Stomach (tissue), 9 donors: ENCODE data around the gene IFNK. TPM values are rescaled to one million over a fixed set of nuclear protein-coding genes. Genes with fewer than 3 reads are reported as not detected.
A peak's percentile ranks its signal among the peaks of the same experiment; 100 is the strongest.

Experiments used
- DNase-seq, 2 donors: peaks; one replicate each; pipeline versions ENCODE4 v3.0.0 to v3.0.0-alpha.2; 2013 to 2019
- H3K27ac ChIP-seq, 5 donors: fragments of 200-600 bp in 4 of 5; sonication (generic) in 4 of 5; one replicate each; pipeline ENCODE4 v1.5.1; 2013 to 2019; ENCODE audit warnings: mild to moderate bottlenecking in 1 of 5, moderate library complexity in 1 of 5
- H3K27me3 ChIP-seq, 3 donors: fragments of 200-600 bp; sonication (generic); one replicate each; pipeline ENCODE4 v1.5.1; 2017 to 2019; ENCODE audit warnings: mixed run types in 1 of 3
- H3K36me3 ChIP-seq, 4 donors: fragments of 200-600 bp; sonication (generic); 1 replicate in 3 of 4; 2 replicates in 1 of 4; pipeline ENCODE4 v1.5.1; 2016 to 2019
- H3K4me1 ChIP-seq, 4 donors: fragments of 200-600 bp; sonication (generic); one replicate each; pipeline ENCODE4 v1.5.1; 2016 to 2019
- H3K4me3 ChIP-seq, 4 donors: fragments of 200-600 bp; sonication (generic) in 3 of 4; one replicate each; pipeline ENCODE4 v1.5.1; 2016 to 2019; ENCODE audit warnings: mild to moderate bottlenecking in 1 of 4
- H3K9me3 ChIP-seq, 4 donors: fragments of 200-600 bp; sonication (generic); one replicate each; pipeline ENCODE4 v1.5.1; 2016 to 2019
- CTCF ChIP-seq, 7 experiments: fragments of 450-650 bp in 4 of 7; fragments of 200-600 bp in 3 of 7; sonication (generic) in 3 of 7; IDR thresholded peaks; one replicate each; pipeline ENCODE4 v1.5.1; 2016 to 2019; ENCODE audit warnings: antibody characterized with exemption in 7 of 7, control low read depth in 2 of 7, mild to moderate bottlenecking in 1 of 7
- EP300 ChIP-seq: sonication (generic); formaldehyde crosslinking; IDR thresholded peaks from one replicate; pipeline ENCODE4 v1.6.1; 2017; ENCODE audit warnings: antibody characterized with exemption
- POLR2A ChIP-seq, 4 donors: fragments of 450-650 bp; IDR thresholded peaks; one replicate each; pipeline ENCODE4 v1.6.1; 2016; ENCODE audit warnings: antibody characterized with exemption in 4 of 4, control low read depth in 2 of 4, mild to moderate bottlenecking in 1 of 4, moderate library complexity in 1 of 4
- POLR2AphosphoS5 ChIP-seq, 3 donors: sonication (generic); formaldehyde crosslinking; IDR thresholded peaks; one replicate each; pipeline ENCODE4 v1.6.1; 2016; ENCODE audit warnings: antibody characterized with exemption in 3 of 3
- WGBS, 5 donors: extraction: QIAGEN DNeasy Blood & Tissue Kit in 3 of 5; methylation state at CpG; one replicate each; pipeline versions ENCODE4 v1.1.5 to v1.1.7; 2013 to 2018; 5-methylcytosine and 5-hydroxymethylcytosine counted together
- intact Hi-C: fragments of 100-400 bp; cut with DNase I; formaldehyde crosslinking; loops from one replicate; pipeline ENCODE4 v1.15.1; 2023; ENCODE audit warnings: low total_unique reads
- polyA plus RNA-seq, 3 donors: library from polyadenylated mRNA; stranded (reverse); fragments of 200-250 nt; gene quantifications; one replicate each; pipeline ENCODE4 v1.2.3, GENCODE V29; 2013
- total RNA-seq, 5 donors: library from RNA; depleted of rRNA; stranded (reverse); fragments of >200 nt; gene quantifications; one replicate each; pipeline versions ENCODE4 v1.1.0 to v1.2.3, GENCODE V29; 2014 to 2016
- donor health status: healthy with polysubstance abuse.
- donor health status: Bipolar disorder and iron deficiency.
- donor health status: healthy.

The IFNK gene
- total and polyA plus RNA-seq, 8 donors = not detected

GRCh38 chr9:27510780-27511179 lies 13.3 kb upstream of the IFNK start:
- Histone ChIP-seq H3K4me3 (no peak overlapping the region), H3K9me3 (no peaks in the 10 kb centered on the region), H3K36me3 (peaks cover 0 to 5% (median 0%) of the 10 kb centered on the region in 4 donors), H3K27ac (no peak overlapping the region), H3K4me1 (peaks cover 0 to 13% (median 0%) of the 10 kb centered on the region in 4 donors), H3K27me3 (no peaks in the 10 kb centered on the region)
- intact Hi-C loops = no loop called here
- no peak for TF ChIP-seq POLR2AphosphoS5 (IDR thresholded peaks at IDR 0.05)
- TF ChIP-seq CTCF (IDR thresholded peaks at IDR 0.05) = no peak
- TF ChIP-seq POLR2A (IDR thresholded peaks at IDR 0.05) = no peak
- no peak for TF ChIP-seq EP300
- no peak for DNase-seq
- WGBS, 5 donors = 42 to 70% (median 53%) methylated on average over 2 of the region's 2 CpGs

- no peak overlapping the region for H3K27ac ChIP-seq
- H3K27me3 ChIP-seq = no peaks in the 10 kb centered on the region
- intact Hi-C loops = no loop called here
- 90 to 100% (median 95%) methylated on average over 2 of the region's 2 CpGs for WGBS, 5 donors
- no peak for TF ChIP-seq CTCF (IDR thresholded peaks at IDR 0.05)
- no peak for TF ChIP-seq POLR2AphosphoS5 (IDR thresholded peaks at IDR 0.05)
- TF ChIP-seq POLR2A (IDR thresholded peaks at IDR 0.05) = no peak
- no peak for TF ChIP-seq EP300
- peaks cover 0 to 13% (median 0%) of the 10 kb centered on the region in 4 donors for H3K4me1 ChIP-seq
- no peak for DNase-seq
- peaks cover 0 to 5% (median 0%) of the 10 kb centered on the region in 4 donors for H3K36me3 ChIP-seq
- H3K4me3 ChIP-seq = no peak overlapping the region
- no peaks in the 10 kb centered on the region for H3K9me3 ChIP-seq
Measured at GRCh38 chr9:27511771-27512170, 12.3 kb upstream of the IFNK start.

GRCh38 chr9:27514551-27514950 lies 9.5 kb upstream of the IFNK start:
- H3K9me3 ChIP-seq = no peaks in the 10 kb centered on the region
- H3K4me3 ChIP-seq = no peak overlapping the region
- H3K27me3 ChIP-seq = no peaks in the 10 kb centered on the region
- DNase-seq = peak; percentile 36 to 75
- H3K4me1 ChIP-seq = peaks cover 0 to 13% (median 0%) of the 10 kb centered on the region in 4 donors
- no peaks in the 10 kb centered on the region for H3K36me3 ChIP-seq
- WGBS, 5 donors = 72 to 91% (median 79%) methylated on average over 2 of the region's 2 CpGs
- no peak overlapping the region for H3K27ac ChIP-seq
- intact Hi-C loops = no loop called here
- no peak for TF ChIP-seq EP300
- no peak for TF ChIP-seq POLR2AphosphoS5 (IDR thresholded peaks at IDR 0.05)
- TF ChIP-seq CTCF (IDR thresholded peaks at IDR 0.05) = no peak
- TF ChIP-seq POLR2A (IDR thresholded peaks at IDR 0.05) = no peak

GRCh38 chr9:27518006-27518405 lies 6.1 kb upstream of the IFNK start:
- no peak for DNase-seq
- H3K4me3 ChIP-seq = no peak overlapping the region
- no peaks in the 10 kb centered on the region for H3K36me3 ChIP-seq
- peaks cover 0 to 13% (median 0%) of the 10 kb centered on the region in 4 donors for H3K4me1 ChIP-seq
- intact Hi-C loops = no loop called here
- TF ChIP-seq POLR2AphosphoS5 (IDR thresholded peaks at IDR 0.05) = no peak
- no peak for TF ChIP-seq POLR2A (IDR thresholded peaks at IDR 0.05)
- no peak for TF ChIP-seq CTCF (IDR thresholded peaks at IDR 0.05)
- TF ChIP-seq EP300 = no peak
- 88 to 99% (median 96%) methylated on average over 2 of the region's 2 CpGs for WGBS, 5 donors
- H3K27ac ChIP-seq = no peak overlapping the region
- H3K27me3 ChIP-seq = no peaks in the 10 kb centered on the region
- H3K9me3 ChIP-seq = no peaks in the 10 kb centered on the region
